Transverse colon (tissue), 4 donors: ENCODE results near the gene DAAM1. TPM values are rescaled to one million over a fixed set of nuclear protein-coding genes. Genes with fewer than 3 reads are reported as not detected.

Experiments used
- DNase-seq: peaks from one replicate; pipeline ENCODE4 v3.0.0-alpha.2; 2019
- H3K27ac ChIP-seq, 4 donors: fragments of 200-600 bp; sonication (generic); 2 replicates each; pipeline ENCODE4 v1.5.1; 2016 to 2018; ENCODE audit warnings: inconsistent platforms in 4 of 4
- H3K27me3 ChIP-seq: fragments of 200-600 bp; sonication (generic); 2 replicates; pipeline ENCODE4 v1.5.1; 2017; ENCODE audit warnings: inconsistent platforms
- H3K36me3 ChIP-seq, 4 donors: fragments of 200-600 bp; sonication (generic); 2 replicates each; pipeline ENCODE4 v1.5.1; 2017 to 2019; ENCODE audit warnings: inconsistent platforms in 4 of 4
- H3K4me1 ChIP-seq, 4 donors: fragments of 200-600 bp; sonication (generic); 2 replicates each; pipeline ENCODE4 v1.5.1; 2017 to 2020; ENCODE audit warnings: inconsistent platforms in 4 of 4
- H3K4me3 ChIP-seq, 4 donors: fragments of 200-600 bp; sonication (generic); 1 replicate in 1 of 4; 2 replicates in 3 of 4; pipeline versions ENCODE4 v1.5.1 to v1.6.1; 2017 to 2019; ENCODE audit warnings: inconsistent platforms in 4 of 4
- H3K9me3 ChIP-seq, 2 donors: fragments of 200-600 bp; sonication (generic); 2 replicates each; pipeline ENCODE4 v1.5.1; 2017 to 2019; ENCODE audit warnings: inconsistent platforms in 2 of 2
- CTCF ChIP-seq, 5 experiments: fragments of 200-600 bp in 3 of 5; fragments of 450-650 bp in 2 of 5; sonication (generic) in 3 of 5; IDR thresholded peaks; 1 replicate in 2 of 5; 2 replicates in 3 of 5; pipeline ENCODE4 v1.5.1; 2016 to 2017; ENCODE audit warnings: antibody characterized with exemption in 5 of 5, inconsistent platforms in 3 of 5, mild to moderate bottlenecking in 2 of 5, moderate library complexity in 1 of 5
- EP300 ChIP-seq: sonication (generic); formaldehyde crosslinking; IDR thresholded peaks from one replicate; pipeline ENCODE4 v1.6.1; 2017; ENCODE audit warnings: antibody characterized with exemption, low read depth
- POLR2A ChIP-seq: fragments of 450-650 bp; IDR thresholded peaks from one replicate; pipeline ENCODE4 v1.6.1; 2016; ENCODE audit warnings: antibody characterized with exemption, mild to moderate bottlenecking, moderate library complexity
- POLR2AphosphoS5 ChIP-seq, 3 donors: sonication (generic); formaldehyde crosslinking; IDR thresholded peaks; one replicate each; pipeline ENCODE4 v1.6.1; 2016; ENCODE audit warnings: antibody characterized with exemption in 3 of 3
- WGBS, 2 donors: methylation state at CpG; one replicate each; pipeline ENCODE4 v1.1.5; 2018; ENCODE audit warnings: low coverage in 1 of 2; 5-methylcytosine and 5-hydroxymethylcytosine counted together
- in situ Hi-C, 4 donors: fragments of 200-750 bp; cut with MboI; loops; one replicate each; pipeline versions ENCODE4 v1.15.0 to v1.15.1; 2017; ENCODE audit warnings: low sequenced_read_pairs in 3 of 4, low pct_ligation_motif_present in 1 of 4, low pct_unique_long_range_greater_than_20kb in 1 of 4
- intact Hi-C: fragments of 100-400 bp; cut with DNase I; formaldehyde crosslinking; loops from one replicate; pipeline ENCODE4 v1.15.1; 2023; ENCODE audit warnings: low total_unique reads
- total RNA-seq, 4 donors: library from RNA; depleted of rRNA; stranded (reverse); fragments of >200 nt; gene quantifications; one replicate each; pipeline ENCODE4 v1.1.0, GENCODE V29; 2016

The DAAM1 gene
- total RNA-seq, 4 donors from 2014 or later = 23.9 to 44.5 (median 42.8) TPM

- H3K4me1 ChIP-seq = peaks cover 14 to 42% (median 21%) of the 10 kb centered on the region in 4 donors
- no peaks in the 10 kb centered on the region for H3K27me3 ChIP-seq
- no peak overlapping the region for H3K4me3 ChIP-seq
- no peaks in the 10 kb centered on the region for H3K36me3 ChIP-seq
- no peak for TF ChIP-seq POLR2A
- no peak for TF ChIP-seq EP300
- TF ChIP-seq CTCF (IDR thresholded peaks at IDR 0.05) = no peak
- TF ChIP-seq POLR2AphosphoS5 (IDR thresholded peaks at IDR 0.05) = no peak
- peak overlapping the region in 2 of 4 donors; percentile 80 to 85 for H3K27ac ChIP-seq
- in situ Hi-C loops = no loop called here
- no peak for DNase-seq
- no peaks in the 10 kb centered on the region for H3K9me3 ChIP-seq
- intact Hi-C loops = loop anchor here (5.0 kb wide), 1 partner anchor 35 kb away; no protein-coding TSS in a partner anchor
- 84 to 85% methylated on average over 5 of the region's 5 CpGs for WGBS, 2 donors
Observed at GRCh38 chr14:59251811-59252771, 63.6 kb downstream of the DAAM1 start.

GRCh38 chr14:59252772-59253500, 64.5 kb downstream of the DAAM1 start:
- TF ChIP-seq POLR2A (no peak), EP300 (no peak), POLR2AphosphoS5 (IDR thresholded peaks at IDR 0.05) (no peak), CTCF (IDR thresholded peaks at IDR 0.05) (no peak)
- 77 to 90% methylated on average over 5 of the region's 5 CpGs for WGBS, 2 donors
- intact Hi-C loops = loop anchor here (5.0 kb wide), 1 partner anchor 36 kb away; no protein-coding TSS in a partner anchor
- Histone ChIP-seq H3K9me3 (no peaks in the 10 kb centered on the region), H3K36me3 (no peaks in the 10 kb centered on the region), H3K27ac (peak overlapping the region; percentile 67 to 85 (median 80)), H3K4me1 (peaks cover 14 to 36% (median 21%) of the 10 kb centered on the region in 4 donors), H3K4me3 (no peak overlapping the region), H3K27me3 (no peaks in the 10 kb centered on the region)
- in situ Hi-C loops = no loop called here
- DNase-seq = no peak

- in situ Hi-C loops (no loop called here), intact Hi-C loops (loop anchor here (5.0 kb wide), 1 partner anchor 36 kb away; no protein-coding TSS in a partner anchor)
- H3K27ac ChIP-seq = peak overlapping the region; percentile 67 to 85 (median 80)
- no peaks in the 10 kb centered on the region for H3K9me3 ChIP-seq
- H3K4me1 ChIP-seq = peaks cover 14 to 31% (median 21%) of the 10 kb centered on the region in 4 donors
- H3K27me3 ChIP-seq = no peaks in the 10 kb centered on the region
- DNase-seq = no peak
- H3K4me3 ChIP-seq = no peak overlapping the region
- TF ChIP-seq EP300 (no peak), CTCF (IDR thresholded peaks at IDR 0.05) (no peak), POLR2AphosphoS5 (IDR thresholded peaks at IDR 0.05) (no peak), POLR2A (no peak)
- no peaks in the 10 kb centered on the region for H3K36me3 ChIP-seq
Observed at GRCh38 chr14:59253527-59253926, 65.1 kb downstream of the DAAM1 start.
